ENCODE measurements around the gene WDR37. TPM values are rescaled to one million over a fixed set of nuclear protein-coding genes. Genes with fewer than 3 reads are reported as not detected.
A peak's percentile ranks its signal among the peaks of the same experiment; 100 is the strongest.

WDR37 gene
- polyA plus RNA-seq, 3 donors, result 7.1 to 33.6 (median 8.6) TPM

GRCh38 chr10:1090696-1091095 lies 34.5 kb downstream of the WDR37 start:
- Histone ChIP-seq H3K9ac (ENCODE audit: insufficient read depth, low read length, poor library complexity, severe bottlenecking) (no peak overlapping the region), H3K4me2 (replicated peaks; ENCODE audit: extremely low read depth, low read length, poor library complexity, severe bottlenecking) (no peak overlapping the region), H3K79me2 (ENCODE audit: insufficient read depth, low read length) (peaks cover 20% of the 10 kb centered on the region), H3K27me3 (ENCODE audit: control insufficient read depth in 2 of 2, insufficient read depth in 2 of 2, low read length in 2 of 2) (no peaks in the 10 kb centered on the region), H3K36me3 (replicated peaks in 1 of 2; ENCODE audit: control insufficient read depth in 1 of 2, insufficient read depth in 2 of 2, low read length in 2 of 2) (peaks cover 95 to 99% of the 10 kb centered on the region in 2 donors), H3K27ac (ENCODE audit: low read depth in 1 of 2, low read length in 2 of 2) (no peak overlapping the region), H3K9me3 (replicated peaks in 1 of 2; ENCODE audit: control insufficient read depth in 1 of 2, insufficient read depth in 1 of 2, low read length in 2 of 2) (no peaks in the 10 kb centered on the region), H2AFZ (ENCODE audit: insufficient read depth, low read depth, low read length, poor library complexity, severe bottlenecking) (no peak overlapping the region), H3K4me1 (ENCODE audit: control insufficient read depth in 1 of 2, insufficient read depth in 2 of 2, low read length in 2 of 2) (no peaks in the 10 kb centered on the region), H4K20me1 (ENCODE audit: insufficient read depth, low read length) (peaks cover 87% of the 10 kb centered on the region), H3K4me3 (replicated peaks in 1 of 3; ENCODE audit: low read depth in 2 of 3, low read length in 3 of 3) (no peak overlapping the region)
- no peaks in the 10 kb centered on the region for H3K4me1 Mint-ChIP-seq
- no peak for TF ChIP-seq CTCF (IDR thresholded peaks at IDR 0.05)
- no peak overlapping the region for H3K4me3 Mint-ChIP-seq
- H3K9me3 Mint-ChIP-seq, result peaks cover 0 to 1% (median 0%) of the 10 kb centered on the region in 7 donors
- intact Hi-C loops (cut with micrococcal nuclease), result no loop called here
- DNase-seq, result no peak
- peaks cover 62 to 65% of the 10 kb centered on the region in 2 donors for H3K36me3 Mint-ChIP-seq
- 98% methylated on average over 6 of the region's 14 CpGs for WGBS (ENCODE audit: insufficient coverage)
- peak overlapping the region in 2 of 7 donors; percentile 10 to 20 for H3K27ac Mint-ChIP-seq
- no peaks in the 10 kb centered on the region for H3K27me3 Mint-ChIP-seq (ENCODE audit: low read depth in 3 of 3)

- H3K4me3 Mint-ChIP-seq, result no peak overlapping the region
- Histone ChIP-seq H3K27ac (ENCODE audit: low read depth in 1 of 2, low read length in 2 of 2) (no peak overlapping the region), H3K4me3 (replicated peaks in 1 of 3; ENCODE audit: low read depth in 2 of 3, low read length in 3 of 3) (no peak overlapping the region), H3K27me3 (ENCODE audit: control insufficient read depth in 2 of 2, insufficient read depth in 2 of 2, low read length in 2 of 2) (no peaks in the 10 kb centered on the region), H4K20me1 (ENCODE audit: insufficient read depth, low read length) (peaks cover 86% of the 10 kb centered on the region), H3K9me3 (replicated peaks in 1 of 2; ENCODE audit: control insufficient read depth in 1 of 2, insufficient read depth in 1 of 2, low read length in 2 of 2) (no peaks in the 10 kb centered on the region), H3K4me2 (replicated peaks; ENCODE audit: extremely low read depth, low read length, poor library complexity, severe bottlenecking) (no peak overlapping the region), H3K36me3 (replicated peaks in 1 of 2; ENCODE audit: control insufficient read depth in 1 of 2, insufficient read depth in 2 of 2, low read length in 2 of 2) (peaks cover 92 to 99% of the 10 kb centered on the region in 2 donors), H3K9ac (ENCODE audit: insufficient read depth, low read length, poor library complexity, severe bottlenecking) (no peak overlapping the region), H3K79me2 (ENCODE audit: insufficient read depth, low read length) (peaks cover 12% of the 10 kb centered on the region), H3K4me1 (ENCODE audit: control insufficient read depth in 1 of 2, insufficient read depth in 2 of 2, low read length in 2 of 2) (no peaks in the 10 kb centered on the region), H2AFZ (ENCODE audit: insufficient read depth, low read depth, low read length, poor library complexity, severe bottlenecking) (no peak overlapping the region)
- WGBS (ENCODE audit: insufficient coverage), result 96% methylated on average over 6 of the region's 9 CpGs
- peaks cover 35 to 42% of the 10 kb centered on the region in 2 donors for H3K36me3 Mint-ChIP-seq
- no peak for DNase-seq
- intact Hi-C loops (cut with micrococcal nuclease), result no loop called here
- no peaks in the 10 kb centered on the region for H3K9me3 Mint-ChIP-seq
- no peak for TF ChIP-seq CTCF (IDR thresholded peaks at IDR 0.05)
- H3K27ac Mint-ChIP-seq, result no peak overlapping the region
- H3K4me1 Mint-ChIP-seq, result no peaks in the 10 kb centered on the region
- no peaks in the 10 kb centered on the region for H3K27me3 Mint-ChIP-seq (ENCODE audit: low read depth in 3 of 3)
Observed at GRCh38 chr10:1093696-1094095, 37.5 kb downstream of the WDR37 start.
